CD4-positive, alpha-beta T cell treated with Interleukin-6 at 100 ng/mL for 8 hours (primary cell): ENCODE measurements around the gene MTR.

Source experiments
- DNase-seq: peaks from one replicate; pipeline ENCODE4 v3.0.0-alpha.2; 2020; ENCODE audit warnings: mixed read lengths, low spot score

Gene MTR

DNA sequence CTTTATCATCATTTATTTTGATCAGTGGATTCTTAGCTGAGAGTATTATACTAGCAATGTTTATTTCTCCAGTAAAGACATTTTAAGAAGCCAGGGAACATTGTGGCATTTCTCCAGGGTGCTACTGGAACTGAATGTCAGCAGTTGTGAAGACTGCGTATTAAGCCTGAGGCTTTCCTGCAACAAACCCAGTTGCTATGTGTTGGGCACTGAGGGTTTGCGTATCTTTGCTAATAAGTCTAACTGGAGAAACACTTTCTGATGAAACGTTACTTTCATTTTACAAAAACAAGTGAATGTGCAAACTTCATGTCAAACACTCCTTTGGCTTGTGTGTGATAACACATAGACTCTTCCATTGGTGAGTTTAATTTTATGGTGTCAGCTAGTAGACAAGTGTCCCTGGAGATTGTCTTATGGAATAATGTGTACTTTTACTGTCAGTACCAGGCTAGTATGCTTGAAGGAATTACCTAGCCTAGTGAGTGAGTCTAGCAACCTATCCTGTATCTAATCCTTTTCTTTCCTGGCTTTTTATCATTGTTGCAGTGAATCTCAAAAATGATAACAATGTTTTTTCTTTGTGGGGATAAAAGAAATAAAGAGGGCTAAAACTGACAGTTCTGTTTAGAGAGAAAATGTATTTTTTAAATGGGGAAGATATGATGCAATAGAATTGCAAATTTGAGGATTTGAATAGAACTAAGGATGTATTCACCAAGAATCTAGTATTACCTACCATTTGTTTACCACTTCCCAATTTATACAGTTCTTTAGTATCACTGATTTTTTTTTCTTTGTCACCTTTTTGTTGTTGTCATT is 70.1 kb downstream of the MTR start:
- DNase-seq = no peak

DNA sequence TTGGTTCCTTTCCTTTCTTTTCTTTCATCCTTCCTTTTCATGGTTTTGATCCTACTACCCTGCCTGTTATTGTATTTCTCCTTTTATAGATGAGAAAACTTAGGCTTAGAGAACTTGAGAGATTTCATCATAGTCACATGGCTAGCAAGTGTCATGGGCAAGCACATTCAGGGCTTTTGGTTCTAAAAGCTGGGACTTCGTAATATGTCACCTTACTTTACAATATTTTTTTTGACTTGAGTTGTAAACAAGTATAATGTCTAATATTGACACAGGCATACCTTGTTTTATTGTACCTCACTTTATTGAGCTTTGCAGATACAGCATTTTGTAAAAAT is 70.7 kb downstream of the MTR start:
- no peak for DNase-seq

DNA sequence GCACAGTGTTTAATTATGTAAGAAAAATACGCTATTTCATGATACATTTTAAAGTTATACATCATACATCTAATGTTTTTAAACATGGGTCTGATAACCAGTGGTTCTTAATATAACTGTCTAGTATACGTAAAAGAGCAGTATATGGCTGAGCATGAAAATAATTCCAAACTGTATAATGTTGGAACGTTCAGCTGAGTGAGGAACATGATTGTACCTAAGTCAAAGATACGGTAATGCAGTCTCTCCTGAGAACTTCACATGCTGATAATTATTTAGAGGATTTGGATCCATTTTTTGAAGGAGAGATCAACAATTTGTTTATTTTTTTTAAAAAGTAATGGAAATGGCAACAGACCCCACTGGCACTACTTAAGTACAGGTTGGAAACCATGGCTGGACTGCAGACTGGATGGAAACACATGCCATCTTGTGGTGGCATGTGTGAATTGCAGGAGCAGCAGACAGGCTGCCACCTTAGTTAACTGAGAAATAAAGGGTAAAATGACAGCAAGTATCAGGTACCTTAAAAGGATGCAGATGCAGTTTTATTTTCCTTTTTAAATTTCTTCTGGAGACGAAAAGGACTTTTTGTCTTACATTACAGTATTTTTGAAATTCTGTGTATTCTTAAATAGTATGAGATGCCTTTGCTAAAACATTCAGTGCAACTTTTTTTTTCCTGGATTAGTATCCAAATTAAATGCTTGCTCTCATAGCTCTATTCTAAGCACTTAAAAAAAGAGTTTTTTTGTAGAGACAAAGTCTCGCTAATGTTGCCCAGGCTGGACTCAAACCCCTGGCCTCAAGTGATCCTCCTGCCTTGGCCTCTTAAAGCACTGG is 73.8 kb downstream of the MTR start:
- peak; percentile 42 for DNase-seq

DNA sequence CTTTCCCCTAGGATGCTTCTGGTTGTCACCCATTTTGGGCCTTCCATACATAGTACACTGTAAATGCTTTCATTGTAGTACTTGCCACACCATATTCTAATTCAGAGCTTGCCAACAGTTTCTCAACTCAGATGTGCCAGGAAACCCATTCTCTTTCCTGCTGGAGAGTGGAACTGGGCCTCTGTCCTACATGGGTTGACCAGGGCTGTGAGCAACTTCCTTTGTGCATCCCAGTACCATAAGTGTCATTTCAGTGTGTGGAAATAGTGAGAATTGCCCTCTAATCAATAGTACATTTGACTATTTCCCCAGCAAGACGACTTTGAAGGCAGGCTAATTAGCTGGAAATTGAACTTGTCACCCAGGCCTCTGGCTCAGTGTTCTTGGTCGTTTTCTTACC is 74.8 kb downstream of the MTR start:
- DNase-seq = no peak

DNA sequence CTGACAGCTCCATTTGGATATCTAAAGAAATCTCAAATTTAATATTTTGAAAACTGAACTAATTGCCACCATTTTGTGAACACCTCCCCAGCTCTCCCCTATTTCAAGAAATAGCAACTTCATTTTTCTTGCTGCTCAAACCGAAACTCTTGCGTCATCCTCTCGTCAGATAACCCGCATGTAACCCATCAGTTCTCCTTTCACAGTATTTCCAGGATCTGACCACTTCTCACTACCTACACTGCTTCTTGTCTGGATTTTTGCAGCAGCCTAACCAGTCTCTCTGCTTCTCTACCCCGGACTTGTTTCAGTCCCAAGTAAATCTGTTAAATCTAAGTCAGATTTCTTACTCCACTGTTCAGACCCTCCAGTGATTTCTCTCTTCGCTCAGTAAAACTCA is 75.6 kb downstream of the MTR start:
- DNase-seq = no peak

DNA sequence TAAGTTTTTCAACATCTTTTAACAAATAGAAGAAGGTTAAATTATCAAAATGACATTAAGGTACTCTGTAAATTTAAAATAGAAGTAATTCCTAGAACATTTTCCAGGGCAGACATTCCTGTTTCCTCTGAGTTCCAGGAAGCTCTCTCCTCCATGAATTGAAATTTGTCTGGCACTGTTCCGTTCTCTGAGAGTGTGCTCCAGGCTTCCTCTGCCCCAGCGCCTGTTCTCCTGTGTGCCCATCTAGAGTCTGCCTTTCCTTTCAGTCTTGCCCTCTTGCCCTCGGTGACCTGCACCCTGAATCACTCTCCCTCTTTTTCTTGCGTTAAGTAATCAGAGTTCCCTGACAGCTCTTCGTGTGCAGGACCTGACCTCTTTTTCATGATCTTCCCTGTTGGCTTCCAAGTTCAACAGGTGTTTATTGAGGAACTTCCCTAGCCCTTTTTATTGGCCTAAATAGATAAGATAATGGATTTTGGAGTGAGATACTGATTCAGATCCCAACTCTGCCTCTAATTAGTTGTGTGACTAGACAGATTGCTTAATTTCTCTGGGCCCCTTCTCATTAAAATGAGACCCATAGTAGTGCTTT is 77.1 kb downstream of the MTR start:
- DNase-seq = no peak

DNA sequence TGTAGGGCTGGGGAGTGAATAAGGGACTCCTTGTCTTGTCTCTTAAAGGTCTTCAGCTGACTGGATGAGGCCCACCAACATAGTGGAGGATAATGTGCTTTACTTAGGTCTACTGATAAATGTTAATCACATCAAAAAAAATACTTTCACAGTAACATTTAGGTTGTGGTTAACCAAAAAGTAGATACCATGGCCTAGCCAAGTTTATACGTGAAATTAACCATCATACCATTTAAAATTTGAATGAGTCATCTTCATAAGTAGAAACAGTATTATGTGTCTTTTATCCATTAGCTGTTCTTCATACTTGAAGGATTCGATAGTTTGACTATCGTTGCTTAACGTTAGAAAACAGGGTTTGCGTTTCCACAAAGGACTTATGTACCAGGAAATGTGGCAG is 80.9 kb downstream of the MTR start:
- no peak for DNase-seq

DNA sequence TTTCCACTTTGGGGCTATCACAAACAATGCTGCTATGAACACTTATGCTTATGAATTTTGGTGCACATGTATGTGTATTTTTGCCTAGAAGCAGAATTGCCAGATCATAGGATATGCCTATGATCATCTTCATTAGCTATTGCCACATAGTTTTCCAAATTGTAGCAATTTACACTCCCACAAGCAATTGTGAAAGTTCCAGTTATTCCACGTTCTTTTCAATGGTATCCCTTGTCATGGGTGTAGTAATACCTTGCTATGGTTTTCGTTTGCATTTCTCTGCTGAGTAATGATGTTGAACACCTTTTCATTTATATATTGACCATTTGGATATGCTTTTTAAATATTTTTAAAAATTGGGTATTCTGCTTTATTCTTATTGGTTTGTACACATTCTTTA is 82.6 kb downstream of the MTR start:
- no peak for DNase-seq

DNA sequence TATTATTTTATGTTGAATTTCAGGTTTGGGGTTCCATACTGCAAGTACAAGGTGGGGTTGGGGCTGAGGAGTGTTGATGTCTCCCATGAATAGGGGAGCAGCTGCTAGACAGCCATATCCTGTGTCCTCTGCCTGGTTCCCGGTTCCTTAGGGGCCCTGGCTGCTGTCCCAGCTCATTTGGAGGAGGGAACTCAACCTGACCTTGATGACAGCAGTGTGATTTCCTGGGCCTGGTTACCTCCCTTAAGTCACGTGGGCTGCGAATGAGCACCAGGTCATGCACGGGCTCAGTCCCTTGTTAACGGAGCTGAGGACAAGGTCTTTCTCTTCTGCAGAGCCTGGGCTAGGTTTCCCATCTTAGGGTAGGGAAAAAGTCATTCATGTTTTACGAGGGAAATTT is 85.1 kb downstream of the MTR start:
- DNase-seq = no peak

DNA sequence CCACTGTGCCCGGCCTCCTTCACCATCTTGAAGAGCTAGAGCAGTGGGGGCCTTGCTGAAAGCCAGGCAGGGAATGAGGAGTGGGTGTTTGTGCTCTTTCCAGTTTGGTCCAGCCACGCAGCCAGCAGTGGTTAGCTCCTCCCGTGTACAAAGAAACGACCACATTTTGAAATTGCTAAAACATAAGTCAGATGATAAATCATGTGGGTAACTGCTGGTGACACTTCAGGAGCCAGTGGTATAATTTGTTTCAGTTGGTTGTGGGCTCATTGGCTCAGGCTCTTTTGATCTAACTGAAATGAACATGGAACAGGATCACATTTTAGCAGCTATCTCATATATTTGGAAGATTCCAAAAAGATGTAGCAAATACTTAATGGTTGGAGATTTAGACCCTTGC is 87.6 kb downstream of the MTR start:
- DNase-seq = no peak

DNA sequence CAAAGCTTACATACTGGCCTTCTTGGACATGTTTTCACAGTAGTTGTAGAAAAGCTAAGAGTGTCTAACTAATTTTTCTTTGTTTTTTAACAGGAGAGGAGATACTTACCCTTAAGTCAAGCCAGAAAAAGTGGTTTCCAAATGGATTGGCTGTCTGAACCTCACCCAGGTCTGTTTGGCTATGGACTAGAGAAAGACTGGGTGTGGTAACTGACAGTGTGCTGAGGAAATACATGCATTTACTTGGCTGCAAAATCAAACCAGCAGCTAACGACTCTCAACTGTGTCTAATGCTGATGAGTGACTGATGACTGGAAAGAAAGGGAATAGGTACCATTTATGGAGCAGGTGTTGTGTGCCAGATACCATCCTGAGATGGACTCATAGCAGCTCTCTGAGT is 91.1 kb downstream of the MTR start:
- no peak for DNase-seq

DNA sequence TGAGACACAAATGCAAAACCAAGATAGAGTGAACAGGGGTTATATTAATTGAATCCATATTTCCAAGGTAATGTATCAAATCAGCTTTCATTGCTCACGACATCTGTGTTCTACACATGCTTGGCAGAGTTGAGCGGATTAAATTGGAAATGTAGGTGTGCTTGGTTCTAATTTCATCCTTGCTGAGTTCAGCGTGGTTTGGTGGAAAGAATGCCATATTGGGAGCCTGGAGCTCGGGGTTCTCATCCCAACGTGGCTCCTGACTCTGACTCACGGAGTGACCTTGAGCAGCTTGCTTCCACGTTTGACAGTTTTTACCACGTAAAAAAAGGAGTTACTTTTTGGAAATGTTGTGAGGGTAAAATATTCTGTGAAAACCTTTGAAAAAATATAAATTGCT is 92.0 kb downstream of the MTR start:
- DNase-seq = no peak

DNA sequence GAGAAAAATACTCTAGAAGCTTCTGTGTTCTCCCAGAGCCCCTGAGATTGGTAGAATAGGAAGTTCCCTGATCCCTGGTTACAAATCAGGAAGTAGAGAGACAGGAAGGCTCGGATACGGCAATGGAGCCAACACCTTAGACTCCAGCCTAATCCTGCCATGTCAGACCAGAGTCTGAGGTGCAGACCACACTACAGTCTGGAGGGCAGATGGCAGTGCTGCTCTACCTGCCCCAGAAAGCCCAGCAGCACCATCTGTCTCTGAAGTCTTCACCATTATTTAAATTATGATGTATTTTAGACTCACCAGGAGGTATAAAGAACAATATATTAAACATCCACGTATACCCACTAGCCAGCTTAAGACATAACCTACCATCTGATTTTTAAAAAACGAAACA is 93.0 kb downstream of the MTR start:
- no peak for DNase-seq

DNA sequence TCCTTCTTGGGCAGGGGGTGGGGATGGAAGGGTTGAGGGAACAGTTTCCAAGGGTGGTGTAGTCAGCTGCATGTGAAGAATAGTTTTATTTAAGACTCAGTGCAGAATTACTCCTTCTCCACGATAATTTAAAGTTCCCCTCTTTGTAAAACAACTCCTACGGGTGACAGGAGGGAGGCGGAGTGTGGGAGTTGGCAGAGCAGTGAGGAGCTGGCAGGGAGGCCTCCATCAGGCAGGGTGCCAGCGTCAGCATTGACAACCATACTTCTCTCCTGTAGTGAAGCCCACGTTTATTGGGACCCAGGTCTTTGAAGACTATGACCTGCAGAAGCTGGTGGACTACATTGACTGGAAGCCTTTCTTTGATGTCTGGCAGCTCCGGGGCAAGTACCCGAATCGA is 93.8 kb downstream of the MTR start:
- DNase-seq = no peak

DNA sequence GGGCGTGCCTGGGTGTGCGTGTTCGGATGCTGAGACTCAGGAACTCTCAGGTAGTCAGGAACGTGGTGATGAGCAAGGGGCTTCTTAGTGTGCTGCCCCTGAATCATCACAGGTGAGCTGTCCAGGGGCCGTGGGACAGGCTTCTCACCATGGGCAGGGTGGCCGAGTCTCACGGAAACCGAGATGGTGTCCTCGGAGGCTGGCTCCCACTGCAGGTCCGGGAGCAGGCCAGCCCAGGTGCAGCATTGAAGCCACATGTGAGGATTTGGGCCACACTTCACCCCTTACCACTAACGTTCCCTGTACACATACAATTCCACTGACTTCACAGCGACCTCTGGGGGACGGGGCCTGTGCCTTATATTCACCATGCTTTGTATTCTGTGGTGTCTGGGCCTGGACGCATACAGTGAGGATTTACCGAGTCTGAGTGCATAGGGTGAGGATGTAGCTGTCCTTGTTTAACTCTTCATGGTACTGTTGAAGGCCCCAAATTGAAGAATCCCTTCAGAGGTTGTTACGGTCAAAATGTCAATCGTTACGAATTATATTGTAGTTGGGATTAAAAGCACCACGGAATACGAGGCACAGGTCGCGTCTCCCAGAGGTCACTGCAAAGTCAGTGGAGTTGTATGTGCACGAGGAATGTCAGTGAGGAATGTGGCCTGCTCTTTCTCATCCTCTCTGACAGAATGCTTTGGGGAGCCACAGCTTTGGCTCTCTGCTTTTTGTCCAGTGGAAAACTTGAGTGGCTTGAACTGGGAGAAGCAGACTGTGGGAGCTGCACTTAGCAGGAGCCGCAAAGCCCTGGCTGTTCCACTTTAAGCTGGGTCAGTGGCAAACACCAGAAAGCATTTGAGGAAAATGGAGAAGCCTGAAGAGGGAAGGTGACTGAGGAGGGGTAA is 95.3 kb downstream of the MTR start:
- no peak for DNase-seq

DNA sequence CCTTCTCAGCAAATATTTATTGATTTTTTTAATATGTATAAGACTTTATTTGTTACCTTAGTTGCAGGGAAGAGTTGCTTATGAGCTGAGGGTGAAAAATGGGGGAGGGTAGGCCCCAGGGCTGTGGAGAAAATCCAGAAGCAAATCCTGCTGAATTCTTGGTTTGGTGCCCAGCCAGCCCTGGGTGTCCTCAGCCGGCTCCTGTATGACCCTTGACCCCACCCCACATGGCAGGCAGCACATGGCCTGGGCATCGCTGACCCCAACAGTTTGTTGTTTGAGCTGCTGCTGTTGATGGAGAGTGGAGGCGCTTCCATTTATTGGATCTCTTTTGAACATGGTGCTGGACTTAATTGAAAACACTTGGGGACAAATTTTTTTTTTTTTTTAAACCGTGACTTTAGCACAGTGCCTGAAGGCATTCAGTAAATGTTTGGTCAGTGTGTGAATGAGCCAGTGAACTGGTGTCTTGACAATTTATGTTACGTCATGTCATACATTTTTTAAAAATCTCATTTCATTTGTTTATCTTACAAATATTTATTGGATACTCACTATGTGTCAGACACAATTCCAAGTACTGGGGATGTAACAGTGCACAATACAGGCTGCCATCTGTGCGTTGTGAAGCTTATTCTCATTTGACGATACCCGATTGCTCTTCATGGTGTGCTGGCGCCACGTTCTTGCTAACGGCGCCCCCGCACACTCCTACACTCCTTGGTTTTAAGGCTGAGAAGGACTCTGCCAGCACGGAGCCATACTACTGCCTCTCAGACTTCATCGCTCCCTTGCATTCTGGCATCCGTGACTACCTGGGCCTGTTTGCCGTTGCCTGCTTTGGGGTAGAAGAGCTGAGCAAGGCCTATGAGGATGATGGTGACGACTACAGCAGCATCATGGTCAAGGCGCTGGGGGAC is 98.8 kb downstream of the MTR start:
- no peak for DNase-seq

DNA sequence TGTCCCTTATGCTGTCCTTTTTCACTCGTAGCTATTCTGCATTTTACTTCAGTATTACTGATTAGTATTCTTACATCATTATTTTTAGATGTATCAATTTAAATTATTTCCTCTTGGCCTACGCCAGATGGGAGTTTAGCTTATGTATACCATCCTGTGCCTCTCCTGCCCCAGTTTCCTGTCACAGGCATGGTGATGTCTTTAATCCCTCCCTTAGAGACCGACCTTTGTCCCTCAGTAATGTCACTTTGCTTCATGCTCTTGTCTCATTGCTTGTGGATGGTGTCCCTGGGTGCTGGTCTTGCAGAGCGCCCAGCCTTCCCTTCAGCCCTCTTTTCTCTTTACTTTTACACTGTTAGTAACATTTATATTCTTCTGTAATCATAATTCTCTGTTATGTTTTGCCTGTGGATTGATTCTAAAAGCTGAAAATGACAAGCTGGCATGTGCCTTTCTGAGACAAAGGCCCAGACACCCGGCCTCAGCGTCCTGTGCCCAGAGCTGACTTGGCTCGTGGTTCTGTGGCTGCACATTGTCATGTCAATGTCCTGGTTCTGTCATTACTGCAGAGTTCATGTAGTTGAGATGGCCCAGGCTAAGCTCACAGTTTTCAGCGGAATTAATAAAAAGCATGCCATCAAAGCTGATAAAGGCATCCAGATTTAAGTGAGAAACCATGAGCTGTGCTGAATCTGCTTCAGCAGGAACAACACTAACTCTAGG is 100.7 kb downstream of the MTR start:
- DNase-seq = no peak

DNA sequence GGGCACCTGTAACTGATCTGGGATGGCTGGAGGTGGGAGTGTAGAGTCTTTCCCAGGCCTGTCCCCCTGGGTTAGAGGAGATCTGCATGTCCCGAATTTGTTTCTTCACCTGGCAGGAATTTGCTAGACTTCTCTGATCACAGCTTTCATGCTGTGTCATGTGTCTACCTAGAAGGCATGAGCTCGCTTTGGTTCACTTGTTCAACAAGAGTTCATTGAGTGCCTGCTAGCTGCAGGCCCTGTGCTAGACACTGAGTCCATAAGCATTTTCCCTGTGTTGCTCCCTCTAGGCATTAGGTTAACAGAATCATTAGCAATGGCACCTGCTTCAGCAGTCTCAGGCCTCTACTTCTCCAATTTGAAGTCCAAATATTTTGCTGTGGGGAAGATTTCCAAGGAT is 101.6 kb downstream of the MTR start:
- no peak for DNase-seq

DNA sequence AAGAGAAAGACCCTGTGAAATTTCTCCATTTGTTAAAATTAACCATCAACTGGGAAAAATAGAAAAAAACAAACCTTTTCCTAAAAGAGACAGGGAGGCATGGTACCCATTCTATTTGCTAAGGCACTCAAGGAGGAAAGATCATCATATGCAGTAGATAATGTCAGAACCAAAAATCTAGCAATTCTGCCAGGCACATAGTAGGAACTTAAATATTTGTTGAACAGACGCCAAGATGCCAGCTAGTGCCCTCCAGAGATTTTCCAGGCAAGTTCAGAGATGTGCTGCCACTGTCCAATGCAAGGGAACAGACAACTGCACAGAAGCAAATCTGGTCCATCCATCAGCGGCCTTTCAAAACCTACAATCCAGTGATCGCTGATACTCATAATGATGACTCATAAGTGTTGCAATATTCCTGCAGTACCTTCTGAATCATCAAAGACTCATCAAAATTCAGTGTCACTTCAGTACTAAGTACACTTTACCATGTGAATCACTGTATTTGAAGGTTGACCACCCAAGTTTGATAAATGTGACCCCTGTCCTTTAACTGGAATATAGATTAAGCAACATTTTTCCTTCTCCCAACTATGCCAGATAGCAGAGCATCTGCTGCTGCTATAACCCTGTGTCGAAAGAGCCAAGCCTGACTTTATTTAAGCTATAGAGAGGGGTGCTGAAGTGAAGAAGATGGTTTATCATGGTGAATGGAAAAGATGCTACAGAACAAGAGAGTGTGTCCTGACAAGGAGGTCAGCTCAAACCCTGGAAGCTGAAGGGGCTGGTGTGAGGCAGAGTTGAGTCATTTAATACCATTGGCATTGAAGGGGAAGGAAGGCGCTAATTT is 110.0 kb downstream of the MTR start:
- no peak for DNase-seq
